ENCODE measurements around the gene CLEC4G. TPM values are rescaled to one million over a fixed set of nuclear protein-coding genes. Genes with fewer than 3 reads are reported as not detected.

CLEC4G gene
- total RNA-seq, 2 experiments from 2014 or later = not detected

DNA sequence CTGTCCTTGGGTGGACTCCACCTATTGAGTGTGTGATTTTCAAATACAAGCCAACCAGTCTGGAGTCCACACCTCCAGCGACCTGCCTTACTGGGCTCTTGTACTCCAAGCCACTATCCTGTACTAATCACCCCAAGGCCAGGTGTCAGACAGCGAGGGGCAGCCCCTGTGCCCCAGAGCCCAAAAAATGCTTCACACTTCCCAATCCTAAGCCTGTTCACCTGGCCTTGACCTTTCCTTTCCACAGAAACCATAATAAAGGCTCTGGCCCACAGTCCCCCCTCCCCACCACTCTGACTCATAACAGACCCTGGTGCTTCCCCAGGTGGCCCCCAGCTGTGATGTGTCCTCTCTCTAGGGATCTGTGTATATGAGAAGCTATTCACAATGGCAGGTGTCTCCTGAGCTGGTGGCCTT, 11.5 kb upstream of the CLEC4G start:
- peaks cover 14% of the 10 kb centered on the region for H3K27me3 Mint-ChIP-seq
- DNase-seq = no peak
- no peaks in the 10 kb centered on the region for H3K4me1 Mint-ChIP-seq
- ChIA-PET POLR2A (no interaction called here), CTCF (interaction anchor here (0.6 to 1.6 kb wide), 3 partner anchors 12 to 61 kb away, joined by 3 read pairs; no protein-coding TSS in a partner anchor)
- no peak overlapping the region for H3K27ac Mint-ChIP-seq
- no peak overlapping the region for H3K4me3 Mint-ChIP-seq
- H3K36me3 Mint-ChIP-seq (ENCODE audit: low read depth) = no peaks in the 10 kb centered on the region
- H3K9me3 Mint-ChIP-seq = peaks cover 5% of the 10 kb centered on the region

DNA sequence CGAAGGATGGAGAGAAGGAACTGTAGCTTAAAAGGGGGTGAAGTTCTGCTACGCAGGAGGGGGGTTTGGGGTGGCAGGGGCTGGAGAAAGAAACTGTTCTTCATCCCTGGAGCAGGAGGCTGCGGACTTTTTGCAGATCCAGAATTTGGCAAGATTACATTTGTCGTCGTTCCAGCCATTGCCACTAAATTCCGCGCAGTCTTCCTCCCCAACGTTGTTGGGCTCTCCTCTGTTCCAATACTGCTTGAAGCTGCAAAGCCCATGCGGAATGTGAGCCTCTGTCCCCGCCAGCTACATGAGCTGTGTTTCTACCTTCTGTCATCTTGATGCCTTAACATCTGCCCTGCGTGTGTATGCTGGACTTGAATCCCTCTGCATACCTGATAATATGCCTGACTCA, 11.1 kb upstream of the CLEC4G start:
- no peak overlapping the region for H3K4me3 Mint-ChIP-seq
- DNase-seq = no peak
- ChIA-PET POLR2A (no interaction called here), CTCF (interaction anchor here (0.6 to 1.6 kb wide), 3 partner anchors 12 to 62 kb away, joined by 3 read pairs; no protein-coding TSS in a partner anchor)
- H3K9me3 Mint-ChIP-seq = peaks cover 1% of the 10 kb centered on the region
- no peaks in the 10 kb centered on the region for H3K4me1 Mint-ChIP-seq
- H3K36me3 Mint-ChIP-seq (ENCODE audit: low read depth) = no peaks in the 10 kb centered on the region
- H3K27ac Mint-ChIP-seq = no peak overlapping the region
- peaks cover 14% of the 10 kb centered on the region for H3K27me3 Mint-ChIP-seq

DNA sequence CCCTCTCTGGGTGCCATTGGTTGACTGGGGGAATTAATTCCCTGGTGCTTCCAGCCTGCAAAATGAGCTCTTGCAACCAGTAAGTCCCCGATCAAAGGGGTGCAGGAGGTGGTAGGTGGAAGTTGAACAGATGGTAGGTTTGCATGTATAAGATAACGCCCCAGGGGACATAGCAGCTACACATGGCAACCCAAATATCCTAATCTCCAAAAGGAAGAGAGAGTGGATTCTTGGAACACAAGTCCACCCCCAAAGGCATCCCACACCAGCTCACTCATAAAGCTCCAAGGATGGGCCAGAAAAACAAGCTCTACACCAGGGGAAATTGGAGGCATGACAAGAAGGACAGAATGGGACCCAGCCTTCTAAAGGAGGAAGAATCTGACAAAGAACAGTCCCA, 10.7 kb upstream of the CLEC4G start:
- Mint-ChIP-seq H3K9me3 (no peaks in the 10 kb centered on the region), H3K4me3 (no peak overlapping the region), H3K27ac (no peak overlapping the region), H3K36me3 (ENCODE audit: low read depth) (no peaks in the 10 kb centered on the region), H3K4me1 (no peaks in the 10 kb centered on the region), H3K27me3 (peaks cover 14% of the 10 kb centered on the region)
- CTCF ChIA-PET = interaction anchor here (1.2 to 1.6 kb wide), 2 partner anchors 47 to 62 kb away, joined by 3 read pairs; no protein-coding TSS in a partner anchor
- DNase-seq = no peak
- POLR2A ChIA-PET = no interaction called here

DNA sequence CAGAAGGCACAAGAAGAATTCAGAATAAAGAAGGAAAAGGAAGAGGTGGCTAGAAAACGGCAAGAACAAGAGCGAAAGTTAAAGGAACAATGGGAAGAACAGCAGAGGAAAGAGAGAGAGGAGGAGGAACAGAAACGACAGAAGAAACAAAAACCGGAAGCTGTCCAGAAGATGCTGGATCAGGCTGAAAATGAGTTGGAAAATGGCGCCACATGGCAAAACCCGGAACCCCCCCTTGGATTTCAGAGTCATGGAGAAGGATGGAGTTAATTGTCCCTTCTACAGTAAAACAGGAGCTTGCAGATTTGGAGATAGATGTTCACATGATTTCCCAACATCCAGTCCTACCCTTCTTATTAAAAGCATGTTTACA, 8.8 kb upstream of the CLEC4G start:
- no peak for DNase-seq
- Mint-ChIP-seq H3K36me3 (ENCODE audit: low read depth) (no peaks in the 10 kb centered on the region), H3K4me1 (no peaks in the 10 kb centered on the region), H3K27me3 (peaks cover 19% of the 10 kb centered on the region), H3K9me3 (no peaks in the 10 kb centered on the region), H3K27ac (no peak overlapping the region), H3K4me3 (no peak overlapping the region)
- POLR2A ChIA-PET = no interaction called here
- CTCF ChIA-PET = no interaction called here

DNA sequence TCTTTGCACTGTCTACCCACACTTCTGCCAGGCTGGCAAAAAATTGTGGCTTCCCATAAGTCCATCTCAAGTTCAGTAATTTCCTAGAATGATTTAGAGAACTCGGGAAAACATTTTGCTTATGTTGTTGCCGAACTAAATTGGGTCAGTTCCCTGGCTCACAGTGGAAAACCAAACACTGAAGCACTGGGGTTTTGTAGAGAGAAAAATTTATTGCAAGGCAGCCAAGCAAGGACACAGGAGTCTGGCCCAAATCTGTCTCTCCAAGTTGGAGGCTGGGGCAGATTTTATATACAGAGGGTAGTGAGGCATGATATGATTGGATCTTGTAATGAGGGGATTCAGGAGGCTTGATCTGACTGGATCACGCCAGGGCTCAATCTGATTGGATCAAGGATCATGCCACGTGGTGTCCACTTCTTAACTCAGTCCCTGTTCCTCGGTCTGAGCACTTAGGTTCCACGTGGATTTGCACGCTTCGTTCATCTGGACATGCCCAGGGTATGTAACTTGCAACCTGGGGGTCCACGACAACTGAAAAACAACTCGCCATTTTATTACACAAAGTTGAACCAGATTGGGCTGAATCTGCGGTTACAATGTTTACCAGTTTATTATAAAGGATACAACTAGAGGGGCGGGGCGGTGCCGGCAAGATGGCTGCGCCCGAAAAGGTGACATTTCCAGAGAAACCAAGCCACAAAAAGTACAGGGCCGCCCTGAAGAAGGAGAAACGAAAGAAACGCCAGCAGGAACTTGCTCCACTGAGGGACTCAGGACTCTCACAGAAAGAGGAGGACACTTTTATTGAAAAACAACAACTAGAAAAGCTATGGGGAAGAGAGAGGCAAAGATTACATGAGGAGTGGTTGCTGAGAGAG, 8.1 kb upstream of the CLEC4G start:
- Mint-ChIP-seq H3K36me3 (ENCODE audit: low read depth) (no peaks in the 10 kb centered on the region), H3K27me3 (peaks cover 19% of the 10 kb centered on the region), H3K4me3 (no peak overlapping the region), H3K4me1 (no peaks in the 10 kb centered on the region), H3K9me3 (no peaks in the 10 kb centered on the region), H3K27ac (no peak overlapping the region)
- no peak for DNase-seq
- ChIA-PET POLR2A (no interaction called here), CTCF (interaction anchor here (1.7 kb wide), 1 partner anchor 59 kb away, joined by 4 read pairs; the partner anchor contains the start of gene TRAPPC5)

DNA sequence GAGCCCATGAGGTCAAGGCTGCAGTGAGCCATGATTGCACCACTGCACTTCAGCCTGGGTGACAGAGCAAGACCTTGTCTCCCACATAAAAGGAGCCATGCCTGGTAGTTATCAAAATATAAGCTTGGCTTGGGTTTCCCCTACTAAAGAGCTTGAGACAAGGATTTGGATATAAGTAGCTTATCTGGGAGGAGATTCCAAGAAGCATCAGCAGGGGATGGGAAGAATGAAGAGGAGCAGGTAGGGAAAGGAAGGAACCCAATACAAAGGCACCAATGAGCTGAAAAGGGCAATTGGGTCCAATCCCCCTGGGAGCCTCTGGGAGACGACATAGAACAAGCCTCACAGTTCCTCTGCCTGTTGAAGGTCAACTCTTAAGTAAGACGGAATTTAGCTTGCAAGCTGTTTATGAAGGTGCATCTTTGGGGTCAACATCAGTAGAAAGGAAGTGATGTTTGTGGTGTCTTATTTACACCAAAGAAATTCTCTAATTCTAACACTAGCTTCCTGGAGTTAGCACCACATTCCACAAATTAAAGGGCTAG, 7.4 kb upstream of the CLEC4G start:
- Mint-ChIP-seq H3K27ac (no peak overlapping the region), H3K27me3 (peaks cover 24% of the 10 kb centered on the region), H3K36me3 (ENCODE audit: low read depth) (no peaks in the 10 kb centered on the region), H3K4me3 (no peak overlapping the region), H3K9me3 (no peaks in the 10 kb centered on the region), H3K4me1 (no peaks in the 10 kb centered on the region)
- ChIA-PET POLR2A (no interaction called here), CTCF (interaction anchor here (0.6 to 1.7 kb wide), 2 partner anchors 59 to 545 kb away, joined by 3 to 4 read pairs; partner anchors contain the start of gene TRAPPC5)
- DNase-seq = no peak

DNA sequence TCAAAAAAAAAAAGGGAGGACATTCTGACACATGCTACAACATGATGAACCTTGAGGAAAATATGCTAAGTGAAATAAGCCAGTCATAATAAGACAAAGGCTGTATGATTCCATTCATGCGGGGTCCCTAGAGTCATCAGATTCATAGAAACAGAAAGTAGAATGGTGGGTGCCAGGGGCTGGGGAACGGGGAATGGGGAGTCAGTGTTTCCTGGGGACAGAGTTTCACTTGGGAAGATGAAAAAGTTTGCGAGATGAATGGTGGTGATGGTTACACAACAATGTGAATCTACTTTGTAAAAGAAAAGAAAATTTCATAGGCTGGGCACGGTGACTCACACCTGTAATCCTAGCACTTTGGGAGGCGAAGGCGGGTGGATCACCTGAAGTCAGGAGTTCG, 6.1 kb upstream of the CLEC4G start:
- Mint-ChIP-seq H3K4me3 (no peak overlapping the region), H3K27ac (no peak overlapping the region), H3K27me3 (peaks cover 26% of the 10 kb centered on the region), H3K4me1 (no peaks in the 10 kb centered on the region), H3K9me3 (no peaks in the 10 kb centered on the region), H3K36me3 (ENCODE audit: low read depth) (no peaks in the 10 kb centered on the region)
- CTCF ChIA-PET = interaction anchor here (0.9 kb wide), 1 partner anchor 13 kb away, joined by 3 read pairs; no protein-coding TSS in a partner anchor
- POLR2A ChIA-PET = no interaction called here
- DNase-seq = no peak

DNA sequence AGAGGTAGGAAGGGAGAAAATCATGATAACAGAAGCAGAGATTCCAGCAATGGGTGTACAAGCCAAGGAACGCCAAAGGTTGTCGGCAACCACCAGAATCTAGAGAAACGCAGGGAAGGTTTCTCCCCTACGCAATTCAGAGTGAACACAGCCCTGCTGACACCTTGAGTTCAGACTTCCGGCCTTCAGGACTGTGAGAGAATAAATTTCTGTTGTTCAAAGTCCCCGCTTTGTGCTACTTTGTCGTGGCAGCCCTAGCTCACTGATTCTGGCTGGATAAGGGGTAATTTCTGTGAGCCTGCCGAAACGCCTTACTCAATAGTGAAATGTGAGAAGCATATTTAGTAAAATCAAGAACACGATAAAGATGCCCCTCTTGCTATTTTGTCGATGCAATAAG, 5.3 kb upstream of the CLEC4G start:
- H3K36me3 Mint-ChIP-seq (ENCODE audit: low read depth) = no peaks in the 10 kb centered on the region
- H3K4me1 Mint-ChIP-seq = no peaks in the 10 kb centered on the region
- no peak overlapping the region for H3K4me3 Mint-ChIP-seq
- peaks cover 24% of the 10 kb centered on the region for H3K27me3 Mint-ChIP-seq
- no peaks in the 10 kb centered on the region for H3K9me3 Mint-ChIP-seq
- CTCF ChIA-PET = no interaction called here
- no peak overlapping the region for H3K27ac Mint-ChIP-seq
- no peak for DNase-seq
- POLR2A ChIA-PET = no interaction called here

DNA sequence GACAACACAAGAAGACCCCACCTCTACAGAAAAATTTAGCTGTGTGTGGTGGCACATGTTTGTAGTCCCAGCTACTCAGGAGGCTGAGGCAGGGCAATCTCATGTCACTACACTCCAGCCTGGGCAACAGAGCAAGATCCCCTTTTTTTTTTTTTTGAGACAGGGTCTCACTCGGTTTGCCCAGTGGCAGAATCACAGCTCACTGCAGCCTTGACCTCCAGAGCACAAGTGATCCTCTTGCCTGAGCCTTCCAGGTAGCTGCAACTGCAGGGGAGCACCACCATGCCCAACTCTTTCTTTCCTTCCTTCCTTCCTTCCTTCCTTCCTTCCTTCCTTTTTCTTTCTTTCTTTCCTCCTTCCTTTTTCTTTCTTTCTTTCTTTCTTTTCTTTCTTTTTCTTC, 4.2 kb upstream of the CLEC4G start:
- ChIA-PET CTCF (no interaction called here), POLR2A (no interaction called here)
- no peak for DNase-seq
- H3K4me3 Mint-ChIP-seq = no peak overlapping the region
- no peaks in the 10 kb centered on the region for H3K9me3 Mint-ChIP-seq
- H3K27me3 Mint-ChIP-seq = peaks cover 34% of the 10 kb centered on the region
- H3K36me3 Mint-ChIP-seq (ENCODE audit: low read depth) = no peaks in the 10 kb centered on the region
- no peak overlapping the region for H3K27ac Mint-ChIP-seq
- no peaks in the 10 kb centered on the region for H3K4me1 Mint-ChIP-seq

DNA sequence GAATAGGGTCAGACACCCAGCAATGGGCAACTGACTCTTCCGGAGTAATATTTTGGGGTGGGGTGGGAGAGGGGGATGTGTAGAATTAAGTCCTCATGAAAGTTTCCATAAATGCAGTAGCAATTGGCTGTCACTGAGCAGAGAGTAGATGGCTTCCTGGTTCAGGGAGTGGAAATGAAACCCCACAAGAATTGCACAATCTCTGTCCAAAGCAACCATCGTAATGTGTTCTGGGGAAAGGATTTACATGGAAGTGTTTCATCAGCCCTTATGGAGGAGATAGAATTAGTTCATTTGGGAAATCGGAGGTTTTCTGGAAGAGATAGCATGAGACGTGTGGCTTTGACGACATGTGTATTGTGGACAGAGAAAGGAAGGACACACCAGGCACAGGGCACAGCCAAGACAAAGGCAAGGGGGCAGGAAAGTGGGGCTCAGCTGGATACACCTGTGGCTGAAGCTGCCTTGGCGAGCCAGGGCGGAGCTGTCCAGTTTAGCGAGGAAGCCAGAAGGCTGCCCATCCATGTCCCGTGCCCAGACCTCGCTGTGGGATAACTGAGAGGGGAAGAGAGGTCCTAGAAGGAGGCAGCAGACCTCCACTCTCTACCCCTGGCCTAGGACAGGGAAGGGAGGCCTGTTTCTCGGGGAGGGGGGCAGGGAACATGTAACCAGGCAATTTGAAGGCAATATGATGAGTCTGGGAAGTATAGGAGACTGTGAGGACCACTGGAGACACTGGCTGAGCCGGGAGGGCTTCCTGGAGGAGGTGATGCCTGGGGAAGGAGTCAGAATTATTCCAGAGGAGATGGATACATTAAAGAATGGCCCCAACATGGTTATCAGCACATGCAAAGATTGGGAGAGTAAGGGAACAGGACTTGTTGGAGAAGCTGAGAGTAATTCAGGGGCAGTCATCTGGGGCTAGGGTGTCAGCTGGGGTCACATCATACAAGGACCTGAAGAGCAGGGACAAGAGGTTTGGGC, 2.6 kb upstream of the CLEC4G start:
- no peaks in the 10 kb centered on the region for H3K36me3 Mint-ChIP-seq (ENCODE audit: low read depth)
- no peak for DNase-seq
- H3K27me3 Mint-ChIP-seq = peaks cover 36% of the 10 kb centered on the region
- CTCF ChIA-PET = no interaction called here
- H3K4me3 Mint-ChIP-seq = no peak overlapping the region
- no peaks in the 10 kb centered on the region for H3K9me3 Mint-ChIP-seq
- POLR2A ChIA-PET = no interaction called here
- no peaks in the 10 kb centered on the region for H3K4me1 Mint-ChIP-seq
- no peak overlapping the region for H3K27ac Mint-ChIP-seq

DNA sequence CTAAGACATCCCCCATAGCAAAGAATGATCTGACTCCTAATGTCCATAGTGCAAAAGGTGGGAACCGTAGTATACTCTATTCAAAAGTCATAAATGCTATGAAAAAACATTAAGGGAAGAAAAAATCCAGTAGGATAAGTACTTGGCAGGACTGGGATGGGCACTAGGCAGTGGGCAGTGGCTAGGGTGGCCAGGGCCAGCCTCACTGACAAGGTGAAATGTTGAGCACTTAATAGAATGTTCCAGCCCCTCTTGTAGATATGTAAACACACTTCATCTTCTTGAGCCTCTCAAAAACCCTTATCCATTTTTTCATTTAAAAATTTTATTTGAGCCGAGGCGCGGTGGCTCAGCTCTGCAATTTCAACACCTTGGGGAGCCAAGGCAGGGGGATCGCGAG, 1.5 kb upstream of the CLEC4G start:
- no peak for DNase-seq
- H3K36me3 Mint-ChIP-seq (ENCODE audit: low read depth) = no peaks in the 10 kb centered on the region
- POLR2A ChIA-PET = no interaction called here
- no peak overlapping the region for H3K27ac Mint-ChIP-seq
- H3K4me3 Mint-ChIP-seq = no peak overlapping the region
- H3K4me1 Mint-ChIP-seq = no peaks in the 10 kb centered on the region
- no peaks in the 10 kb centered on the region for H3K9me3 Mint-ChIP-seq
- H3K27me3 Mint-ChIP-seq = peaks cover 45% of the 10 kb centered on the region
- CTCF ChIA-PET = no interaction called here

DNA sequence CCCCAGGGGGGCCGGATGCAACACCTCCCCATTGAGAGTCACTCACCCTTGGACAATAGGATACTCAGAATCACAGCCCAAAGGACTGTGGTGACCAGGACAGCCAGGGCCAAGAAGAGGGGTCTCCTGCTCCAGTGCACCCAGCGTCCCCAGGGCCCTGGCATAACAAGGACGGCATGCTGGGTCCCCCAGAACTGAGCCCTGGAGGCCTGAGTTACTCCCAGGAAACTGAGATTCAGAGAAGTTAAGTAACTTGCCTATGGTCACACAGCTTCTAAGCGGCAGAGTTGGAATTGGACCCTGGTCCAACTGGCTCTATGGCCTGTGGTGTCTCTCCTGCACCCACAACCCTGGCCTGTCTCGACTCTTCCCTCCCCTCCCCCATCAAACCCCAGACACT, 295 bp downstream of the CLEC4G start:
- no peaks in the 10 kb centered on the region for H3K36me3 Mint-ChIP-seq (ENCODE audit: low read depth)
- H3K4me3 Mint-ChIP-seq = no peak overlapping the region
- DNase-seq = no peak
- no peak overlapping the region for H3K27ac Mint-ChIP-seq
- peaks cover 54% of the 10 kb centered on the region for H3K27me3 Mint-ChIP-seq
- no peaks in the 10 kb centered on the region for H3K4me1 Mint-ChIP-seq
- ChIA-PET CTCF (no interaction called here), POLR2A (no interaction called here)
- no peaks in the 10 kb centered on the region for H3K9me3 Mint-ChIP-seq

DNA sequence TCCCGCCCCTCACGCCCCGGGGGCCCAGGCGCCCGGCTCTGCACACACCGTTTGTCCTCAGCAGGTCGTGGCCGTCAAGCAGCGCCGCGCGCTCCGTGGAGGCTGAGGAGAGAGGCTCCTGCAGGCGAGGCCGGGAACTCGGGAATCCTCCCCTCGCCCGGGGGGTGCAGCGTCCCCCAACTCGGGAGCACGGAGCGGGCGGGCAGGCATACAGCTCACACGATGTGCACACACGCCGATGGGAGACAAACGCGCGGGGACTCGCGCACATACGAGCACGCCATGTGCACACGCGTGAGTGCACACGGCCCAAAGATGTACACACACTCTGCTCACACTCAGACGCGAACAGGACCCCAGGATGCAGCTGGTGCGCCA, 703 bp downstream of the CLEC4G start:
- H3K27me3 Mint-ChIP-seq = peaks cover 52% of the 10 kb centered on the region
- CTCF ChIA-PET = no interaction called here

More for the DNA sequence above, 703 bp downstream of the CLEC4G start:
- Mint-ChIP-seq H3K27ac (no peak overlapping the region), H3K9me3 (no peaks in the 10 kb centered on the region), H3K36me3 (ENCODE audit: low read depth) (no peaks in the 10 kb centered on the region), H3K4me3 (no peak overlapping the region), H3K4me1 (no peaks in the 10 kb centered on the region)
- POLR2A ChIA-PET = no interaction called here
- no peak for DNase-seq

Measured in activated CD4-positive, alpha-beta T cell treated with anti-CD3 and anti-CD28 coated beads, Interleukin-2, amount 10 ng/mL, durations not matched to agents 7 days and 5 days (primary cell).